ENCODE data around the gene NAPEPLD.
"Not testable (repeated sequence)": the region's sequence is repeated elsewhere in the genome, so short reads cannot be mapped to it uniquely, and the experiment has no call there.

DNA sequence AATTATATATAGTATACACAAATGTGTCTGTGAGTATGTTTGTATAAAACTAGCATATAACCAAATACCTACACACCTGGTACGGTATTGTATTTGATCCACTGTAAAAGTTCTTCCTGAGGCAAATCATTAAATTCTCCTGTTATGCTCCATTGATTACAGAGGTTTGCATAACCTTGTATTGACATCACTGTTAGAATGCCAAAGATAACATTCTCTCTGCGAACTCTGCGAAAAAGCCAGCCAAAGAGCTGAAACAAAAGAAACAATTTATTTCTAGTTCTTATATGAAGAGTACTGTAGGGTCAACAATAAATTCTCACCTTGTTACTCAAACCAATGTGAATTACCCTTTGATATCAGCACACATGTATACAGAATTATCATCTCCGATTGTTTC, 46.5 kb upstream of the NAPEPLD start:
- not testable (repeated sequence) for TF ChIP-seq CTCF, EP300, POLR2A, POLR2AphosphoS5 (IDR thresholded peaks at IDR 0.05)
